ENCODE measurements around the gene SYT11.

GRCh38 chr1:155931332-155932038 lies 72.1 kb downstream of the SYT11 start:
- TF ChIP-seq CTCF (IDR thresholded peaks at IDR 0.05) (no peak), EZH2 (IDR thresholded peaks at IDR 0.05) (no peak)

Measured in neural progenitor cell (in vitro differentiated cells).